HG02943 (cell line): ENCODE results near the gene NSMF.

Experiments used
- ATAC-seq: cut with Tn5 transposase; IDR thresholded peaks from one replicate; pipeline ENCODE4 v1.9.1; 2021; ENCODE audit warnings: mild to moderate bottlenecking, low read depth, moderate library complexity; ENCODE audit not compliant: unreplicated experiment

Gene NSMF

DNA sequence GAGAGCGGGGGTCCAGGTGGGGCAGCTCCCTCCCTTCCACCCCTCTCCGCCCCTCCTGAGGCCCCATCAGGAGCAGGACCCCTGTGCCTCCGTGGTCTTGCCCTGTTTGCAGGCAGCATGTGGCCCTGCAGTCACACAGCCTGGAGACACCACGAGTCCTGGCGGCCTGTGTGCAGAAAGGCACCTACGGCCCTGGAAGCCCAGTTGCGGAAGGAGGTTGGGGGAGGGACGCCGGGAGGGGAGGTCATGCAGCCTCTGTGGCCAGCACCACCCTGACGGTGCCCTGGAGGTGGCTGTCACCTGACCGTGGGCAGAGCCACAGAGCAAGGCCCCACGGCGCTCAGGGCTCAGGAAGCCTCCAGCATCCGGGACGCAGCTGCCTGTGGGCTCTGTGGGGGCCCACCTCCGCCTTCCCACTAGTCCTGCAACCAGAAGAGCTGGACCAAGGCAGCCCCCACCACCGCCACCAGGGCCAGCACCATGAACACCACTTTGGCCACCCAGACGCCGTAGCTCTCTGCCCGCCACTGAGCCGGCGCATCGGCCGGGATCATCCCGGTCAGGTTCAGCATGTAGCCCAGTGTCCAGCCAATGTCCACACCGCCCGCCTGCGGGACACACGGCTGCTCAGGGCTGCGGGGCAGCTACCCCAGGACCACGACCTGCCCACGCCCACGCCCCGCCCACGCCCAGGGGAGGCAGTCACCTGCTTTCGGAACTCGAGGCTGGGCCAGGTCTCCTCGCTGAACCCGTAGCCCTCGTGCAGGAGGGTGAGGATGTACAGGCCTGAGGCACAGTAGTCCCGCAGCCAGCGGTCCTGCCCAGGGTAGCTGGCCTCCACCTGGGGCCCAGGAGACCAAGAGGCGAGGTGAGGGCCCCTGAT, 24.4 kb downstream of the NSMF start:
- no peak for ATAC-seq

DNA sequence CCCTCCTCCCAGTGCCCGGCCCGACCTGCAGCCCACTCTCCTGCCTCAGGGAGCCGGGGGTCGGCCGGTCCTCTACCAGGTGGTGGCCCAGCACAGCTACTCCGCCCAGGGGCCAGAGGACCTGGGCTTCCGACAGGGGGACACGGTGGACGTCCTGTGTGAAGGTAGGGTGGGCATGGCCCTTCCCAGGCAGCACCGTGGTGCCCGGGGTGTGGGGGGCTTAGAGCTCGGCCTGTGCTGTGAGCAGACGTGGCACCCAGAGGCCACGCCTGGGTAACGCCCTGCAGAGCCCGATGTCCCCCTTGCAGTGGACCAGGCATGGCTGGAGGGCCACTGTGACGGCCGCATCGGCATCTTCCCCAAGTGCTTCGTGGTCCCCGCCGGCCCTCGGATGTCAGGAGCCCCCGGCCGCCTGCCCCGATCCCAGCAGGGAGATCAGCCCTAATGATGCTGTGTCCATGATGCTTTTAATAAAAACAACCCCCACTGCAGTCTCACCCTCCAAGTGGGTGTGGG, 25.2 kb downstream of the NSMF start:
- no peak for ATAC-seq

DNA sequence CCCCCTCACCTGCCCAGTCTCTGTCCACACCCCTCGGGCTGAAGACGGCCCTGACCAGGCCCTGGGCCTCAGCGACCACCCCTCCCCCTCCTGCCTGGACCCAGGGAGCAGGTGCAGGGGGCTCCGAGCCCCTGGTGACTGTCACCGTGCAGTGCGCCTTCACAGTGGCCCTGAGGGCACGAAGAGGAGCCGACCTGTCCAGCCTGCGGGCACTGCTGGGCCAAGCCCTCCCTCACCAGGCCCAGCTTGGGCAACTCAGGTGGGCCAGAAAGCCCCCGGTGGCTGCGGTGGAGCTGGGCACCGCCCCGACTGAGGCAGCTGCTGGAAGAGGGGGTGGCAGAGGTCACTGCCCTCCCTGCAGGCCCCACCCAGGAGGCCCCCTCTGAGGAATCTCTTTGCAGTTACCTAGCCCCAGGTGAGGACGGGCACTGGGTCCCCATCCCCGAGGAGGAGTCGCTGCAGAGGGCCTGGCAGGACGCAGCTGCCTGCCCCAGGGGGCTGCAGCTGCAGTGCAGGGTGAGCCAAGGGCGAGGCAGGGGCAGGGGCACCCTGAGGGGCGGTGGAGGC, 25.7 kb downstream of the NSMF start:
- no peak for ATAC-seq

DNA sequence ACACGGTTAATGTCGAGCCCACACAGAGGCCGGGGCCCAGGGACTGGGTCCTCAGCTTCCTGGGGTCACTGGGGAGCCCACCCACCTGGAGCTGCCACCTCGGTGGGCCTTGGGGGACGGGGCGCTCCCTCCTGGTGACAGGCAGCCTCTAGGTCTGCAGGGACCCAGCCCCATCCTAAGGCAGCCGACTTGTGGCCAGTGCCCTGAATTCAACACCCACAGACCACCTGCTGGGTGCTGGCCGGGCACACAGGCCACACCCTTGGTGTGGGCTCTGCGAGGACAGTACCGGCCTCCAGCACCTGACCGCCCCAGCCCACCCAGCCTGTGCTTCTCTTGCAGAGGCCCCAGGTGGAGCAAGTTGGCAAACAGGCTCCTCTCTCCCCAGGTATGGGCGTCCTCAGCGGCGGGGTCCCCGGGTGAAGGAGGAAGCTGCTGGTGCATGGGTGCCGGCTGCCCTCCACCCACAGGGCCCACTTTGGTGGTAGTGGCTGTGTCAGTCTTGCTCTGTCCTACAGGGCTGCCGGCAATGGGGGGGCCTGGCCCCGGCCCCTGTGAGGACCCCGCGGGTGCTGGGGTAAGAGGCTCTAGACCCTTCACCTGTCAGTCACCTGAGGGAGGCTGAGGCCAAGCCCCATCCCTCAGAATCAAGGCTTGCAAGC, 26.3 kb downstream of the NSMF start:
- ATAC-seq, result no peak

DNA sequence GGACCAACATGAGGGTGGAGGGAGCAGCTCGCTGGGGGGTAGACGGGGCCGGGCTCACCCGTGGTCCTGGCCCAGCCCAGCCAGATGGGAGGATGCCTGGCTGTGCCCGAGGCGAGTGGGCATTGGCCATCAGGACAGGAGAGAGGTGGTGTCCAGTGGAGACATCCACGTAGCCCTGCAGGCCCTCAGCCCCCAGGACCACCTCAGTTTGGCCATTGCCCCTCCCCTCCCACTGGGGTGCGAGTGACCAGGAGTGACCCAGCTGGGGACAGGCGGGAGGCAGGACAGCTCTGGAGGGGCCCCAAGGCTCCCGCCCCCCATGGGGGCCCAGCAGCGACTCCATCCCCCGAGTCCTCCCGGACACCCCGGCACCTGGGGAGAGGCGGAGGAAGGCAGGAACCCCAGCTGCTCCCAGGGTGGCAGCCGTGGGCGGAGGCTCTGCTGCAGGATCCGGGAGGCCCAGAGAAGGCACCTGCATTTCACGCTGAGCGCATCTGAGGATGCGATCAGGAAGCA, 27.7 kb downstream of the NSMF start:
- ATAC-seq, result no peak

DNA sequence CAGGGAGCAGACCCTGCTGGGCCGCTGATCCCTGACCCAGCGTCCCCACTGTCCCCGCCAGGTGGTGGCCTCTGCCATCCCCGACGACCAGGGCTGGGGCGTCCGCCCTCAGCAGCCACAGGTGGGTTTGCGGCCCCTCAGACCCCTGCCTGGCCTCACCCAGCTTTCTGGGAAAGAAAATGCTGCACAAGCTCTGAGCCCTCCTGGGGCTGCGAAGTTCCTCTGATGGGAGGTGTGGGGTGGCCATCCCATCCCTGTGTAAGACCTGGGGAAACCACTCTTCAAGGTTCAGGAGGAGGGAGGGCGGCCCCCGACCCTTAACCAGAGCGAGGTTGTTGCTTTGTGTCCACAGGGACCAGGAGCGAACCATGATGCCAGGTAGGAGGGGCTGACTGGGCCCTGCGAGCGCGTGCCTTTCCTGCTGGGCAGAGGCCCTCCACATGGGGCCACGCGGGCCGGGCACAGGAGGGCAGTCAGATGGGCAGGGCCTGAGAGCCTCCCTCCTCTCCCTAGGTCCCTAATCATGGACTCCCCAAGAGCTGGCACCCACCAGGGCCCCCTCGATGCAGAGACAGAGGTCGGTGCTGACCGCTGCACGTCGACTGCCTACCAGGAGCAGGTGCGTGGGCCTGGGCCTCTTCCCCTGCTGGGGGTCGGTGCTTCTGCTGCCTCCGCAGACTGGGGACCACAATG, 28.3 kb downstream of the NSMF start:
- ATAC-seq, result no peak

DNA sequence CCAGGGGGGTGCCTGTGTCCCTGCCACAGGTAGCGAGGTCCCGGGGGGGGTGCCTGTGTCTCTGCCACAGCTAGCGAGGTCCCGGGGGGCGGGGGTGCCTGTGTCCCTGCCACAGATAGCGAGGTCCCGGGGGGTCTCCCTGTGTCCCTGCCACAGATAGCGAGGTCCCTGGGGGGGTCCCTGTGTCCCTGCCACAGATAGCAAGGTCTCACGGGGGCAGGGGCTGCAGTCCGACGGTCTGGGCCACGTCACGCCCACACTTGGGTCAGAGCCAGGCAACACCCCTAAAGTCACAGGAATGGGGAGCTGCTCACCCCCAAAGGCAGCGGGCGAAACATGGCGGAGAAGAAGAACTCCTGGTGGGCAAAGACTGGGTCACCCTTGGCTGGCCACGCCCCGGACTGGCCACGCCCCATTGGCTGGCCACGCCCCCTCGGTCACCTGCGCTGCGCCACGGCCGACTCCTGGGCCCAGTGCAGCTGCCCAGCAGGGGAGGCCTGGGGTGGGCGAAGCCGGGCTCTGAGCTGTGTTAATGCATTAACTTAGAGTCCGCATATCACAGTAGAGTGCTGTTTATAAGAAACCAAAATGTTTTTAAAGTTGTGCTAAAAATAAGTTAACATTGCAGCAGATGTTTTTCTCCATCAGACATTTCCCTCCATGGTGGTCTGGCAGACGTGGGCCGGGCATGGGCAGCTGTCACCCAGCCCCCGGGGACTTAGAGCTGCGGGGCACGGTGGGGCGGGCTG, 29.0 kb downstream of the NSMF start:
- ATAC-seq, result no peak

DNA sequence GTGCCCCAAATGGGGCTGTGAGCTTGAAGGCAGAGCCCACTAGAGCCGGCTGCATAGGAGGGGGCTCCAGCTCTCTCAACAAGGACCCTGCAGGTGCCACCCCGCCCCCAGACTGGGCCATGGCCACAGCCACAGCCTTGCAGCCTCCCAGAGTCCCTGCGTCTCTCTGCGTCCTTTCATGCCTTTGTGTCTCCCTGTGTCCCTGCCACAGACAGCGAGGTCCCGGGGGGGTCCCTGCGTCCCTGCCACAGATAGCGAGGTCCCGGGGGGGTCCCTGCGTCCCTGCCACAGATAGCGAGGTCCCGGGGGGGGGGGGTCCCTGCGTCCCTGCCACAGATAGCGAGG, 29.6 kb downstream of the NSMF start:
- ATAC-seq, result no peak

DNA sequence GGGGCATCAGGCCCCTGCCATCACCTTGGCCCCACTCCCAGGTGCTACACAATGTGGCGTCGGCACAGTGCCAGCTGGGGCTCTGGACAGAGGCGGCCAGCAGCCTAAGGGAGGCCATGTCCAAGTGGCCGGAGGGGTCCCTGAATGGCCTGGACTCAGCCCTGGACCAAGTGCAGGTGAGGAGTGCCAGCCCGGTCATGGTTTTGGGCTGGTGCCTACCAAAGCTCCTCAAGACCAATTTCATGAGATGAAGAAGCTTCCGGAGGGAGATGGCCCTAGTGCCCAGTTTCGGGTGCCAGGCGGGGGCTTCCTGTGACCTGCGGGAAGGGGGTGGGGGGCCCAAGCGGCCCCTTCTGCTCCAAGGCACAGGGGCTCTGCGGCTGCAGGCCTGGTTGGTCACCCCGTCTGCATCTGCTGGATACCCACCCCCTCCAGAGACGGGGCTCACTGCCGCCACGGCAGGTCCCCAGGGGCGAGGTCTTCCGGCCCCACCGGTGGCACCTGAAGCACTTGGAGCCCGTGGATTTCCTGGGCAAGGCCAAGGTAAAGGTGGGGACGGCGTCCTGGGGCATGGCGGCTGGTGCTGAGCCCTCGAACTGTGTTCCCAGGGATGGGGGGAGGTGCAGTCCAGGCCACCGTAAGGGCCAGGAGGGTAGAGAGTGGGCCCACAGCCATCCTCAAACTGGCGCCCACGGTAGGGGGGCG, 30.1 kb downstream of the NSMF start:
- ATAC-seq, result no peak

DNA sequence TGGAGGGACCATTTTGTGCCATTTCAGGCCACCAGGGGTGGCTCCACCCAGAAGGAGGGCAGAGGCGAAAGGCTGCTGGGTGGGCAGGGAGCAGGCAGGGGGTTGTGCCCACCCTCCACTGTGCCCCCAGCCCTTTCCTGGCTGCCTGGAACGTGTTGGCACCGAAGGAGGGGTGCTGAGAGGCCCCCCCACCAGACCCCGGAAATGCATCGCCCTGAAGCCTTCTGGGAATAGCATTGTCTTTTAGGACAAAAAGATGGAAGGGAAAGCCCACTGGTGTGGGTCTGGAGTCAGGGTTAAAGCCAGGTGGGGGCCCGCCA, 30.9 kb downstream of the NSMF start:
- ATAC-seq, result no peak

DNA sequence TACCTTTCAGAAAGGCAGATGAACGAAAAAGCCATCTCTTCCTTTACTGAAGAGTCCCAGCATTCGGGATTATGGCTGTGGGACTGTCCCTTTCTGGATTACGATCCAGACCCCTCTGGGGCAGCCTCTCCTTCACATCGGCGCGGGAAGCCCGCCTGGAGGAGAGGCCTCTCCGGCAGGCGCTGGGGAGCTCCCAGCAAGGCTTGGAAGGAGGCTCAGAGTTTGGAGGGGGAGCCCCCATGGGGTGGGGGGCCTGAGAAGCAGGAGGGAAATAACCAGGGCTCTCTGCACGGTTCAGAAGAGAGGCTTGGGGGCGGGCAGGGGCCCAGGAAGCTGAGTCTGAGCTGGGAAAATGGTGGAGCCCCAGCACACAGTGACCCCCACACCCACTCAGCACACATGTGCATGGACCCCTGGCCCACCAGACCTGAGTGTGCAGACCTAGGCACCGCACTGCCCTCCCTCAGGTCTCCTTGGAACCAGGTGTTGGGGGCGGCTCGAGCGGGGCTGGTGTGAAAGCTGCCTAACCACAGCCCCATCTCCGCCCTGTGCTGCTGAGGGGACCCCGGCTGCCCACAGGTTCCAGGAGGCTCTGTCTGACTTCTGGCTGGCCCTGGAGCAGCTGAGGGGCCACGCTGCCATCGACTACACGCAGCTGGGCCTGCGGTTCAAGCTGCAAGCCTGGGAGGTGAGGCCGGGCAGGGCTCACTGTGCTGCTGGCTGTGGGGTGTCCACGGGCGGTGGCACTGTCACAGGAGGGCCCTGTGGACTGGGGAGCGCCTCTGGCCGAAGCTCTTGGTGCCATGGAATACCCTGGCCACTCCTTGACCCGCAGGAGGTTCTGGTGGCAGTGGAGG, 31.5 kb downstream of the NSMF start:
- ATAC-seq, result no peak

DNA sequence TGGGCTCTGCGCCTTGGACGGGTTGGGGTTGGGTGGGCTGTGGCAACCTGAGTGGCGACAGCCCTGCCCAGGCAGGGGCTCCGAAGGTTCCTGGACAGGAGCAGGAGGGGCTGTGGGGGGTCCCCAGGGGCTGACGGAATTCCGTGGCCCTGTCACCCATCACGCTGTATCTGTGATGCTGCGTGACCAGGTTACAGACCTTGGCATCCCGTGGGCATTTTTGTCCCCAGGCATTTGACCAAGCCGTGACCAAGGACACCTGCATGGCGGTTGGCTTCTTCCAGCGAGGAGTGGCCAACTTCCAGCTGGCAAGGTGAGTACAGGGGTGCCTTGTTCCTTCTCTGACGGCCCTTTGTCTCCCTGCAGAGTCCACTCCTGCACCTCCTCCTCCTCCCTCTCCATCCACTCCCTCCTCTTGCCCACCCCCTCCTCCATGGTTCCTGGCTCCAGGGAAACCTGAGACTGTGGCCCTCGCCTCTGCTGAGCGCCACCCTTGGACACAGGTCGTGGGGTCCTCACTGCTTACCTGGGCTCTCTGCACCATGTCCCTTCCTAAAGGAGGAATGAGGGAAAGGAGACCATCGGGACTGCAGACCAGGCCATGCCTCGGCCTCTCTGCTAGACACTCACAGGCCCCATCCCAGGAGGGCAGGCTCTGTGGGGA, 33.0 kb downstream of the NSMF start:
- ATAC-seq, result no peak

DNA sequence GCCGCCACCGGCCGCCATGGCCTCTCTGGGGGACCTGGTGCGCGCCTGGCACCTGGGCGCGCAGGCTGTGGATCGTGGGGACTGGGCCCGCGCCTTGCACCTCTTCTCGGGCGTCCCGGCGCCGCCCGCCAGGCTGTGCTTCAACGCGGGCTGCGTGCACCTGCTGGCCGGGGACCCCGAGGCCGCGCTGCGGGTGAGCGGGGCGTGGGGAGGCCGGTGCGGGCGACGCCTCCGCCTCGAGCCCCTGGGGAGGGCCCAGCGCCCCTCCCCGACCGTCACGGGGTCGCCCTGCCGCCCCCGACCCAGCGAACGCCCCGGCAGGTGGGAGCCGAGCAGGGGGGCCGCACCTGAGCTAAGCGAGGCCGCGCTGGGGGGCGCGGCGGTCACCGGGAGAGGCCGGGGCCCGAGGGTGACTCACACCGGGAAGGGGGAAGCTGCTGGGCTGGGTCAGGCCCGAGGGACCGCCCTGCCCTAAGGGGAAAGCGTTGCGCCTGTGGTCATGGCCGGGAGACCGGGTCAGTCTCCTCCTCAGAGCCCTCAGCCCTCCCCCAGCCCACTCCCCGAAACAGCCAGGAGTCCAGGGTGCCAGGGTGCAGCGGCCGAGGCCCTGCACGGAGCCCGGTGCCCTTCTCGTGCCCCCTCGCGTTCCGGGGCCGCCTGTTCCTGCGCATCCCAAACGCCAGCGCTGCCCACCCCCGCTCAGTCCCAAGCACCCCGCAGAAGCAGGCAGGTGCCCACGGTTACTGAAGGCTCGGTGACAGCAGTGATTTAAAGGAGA, 35.4 kb downstream of the NSMF start:
- ATAC-seq, result peak; percentile 29

DNA sequence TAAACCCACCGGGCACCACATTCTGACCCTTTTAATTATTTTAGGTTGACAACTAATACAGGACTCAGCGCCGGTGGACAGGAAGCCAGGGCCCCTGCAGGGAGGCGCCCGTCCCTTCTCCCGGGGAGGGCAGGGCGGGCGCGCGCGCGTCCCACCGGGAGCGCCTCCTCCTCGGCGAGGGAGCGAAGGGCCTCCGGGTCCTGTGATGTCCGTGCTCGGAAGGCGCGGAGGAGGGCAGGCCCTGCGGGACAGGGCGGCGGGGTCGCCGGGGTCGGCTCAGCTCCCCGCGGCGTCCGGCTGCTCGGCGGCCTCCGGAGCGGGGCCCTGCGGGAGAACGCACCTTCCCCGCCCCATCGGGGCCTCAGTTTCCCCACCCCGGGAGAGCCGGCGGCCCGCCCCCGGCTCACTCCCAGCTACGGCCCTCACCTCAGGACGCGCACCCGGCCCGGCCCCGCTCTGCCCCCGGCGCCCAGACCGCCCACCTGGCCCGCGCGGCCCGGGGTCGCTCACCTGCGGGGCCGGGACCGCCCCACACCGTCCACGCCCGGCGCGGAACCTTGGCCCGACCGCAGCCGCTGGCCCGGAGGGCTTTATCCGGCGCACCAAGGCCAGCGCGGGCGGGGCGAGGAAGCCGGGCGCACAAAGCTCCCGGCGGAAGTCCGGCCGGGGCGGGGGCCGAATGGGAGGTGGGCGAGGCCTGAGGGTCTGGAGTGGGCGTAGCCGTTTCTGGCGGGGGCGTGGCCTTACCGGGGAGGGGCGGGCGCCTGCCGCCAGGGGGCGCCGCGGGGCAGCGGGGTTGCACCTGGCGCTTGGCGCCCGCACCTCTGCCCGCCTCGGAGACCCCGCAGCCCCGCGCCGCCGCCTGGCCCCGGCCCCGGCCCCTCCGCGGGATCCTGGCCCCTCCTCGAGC, 36.3 kb downstream of the NSMF start, which contains the start of the genes EXD3 and NOXA1:
EXD3 (minus strand) TSS at position 559 of the 910 bp plus-strand sequence. CDS start 27,805 bp downstream, outside the sequence.
NOXA1 (plus strand) TSS at position 790 of the 910 bp plus-strand sequence. CDS start 137 bp downstream, outside the sequence.
- peak; percentile 72 for ATAC-seq

DNA sequence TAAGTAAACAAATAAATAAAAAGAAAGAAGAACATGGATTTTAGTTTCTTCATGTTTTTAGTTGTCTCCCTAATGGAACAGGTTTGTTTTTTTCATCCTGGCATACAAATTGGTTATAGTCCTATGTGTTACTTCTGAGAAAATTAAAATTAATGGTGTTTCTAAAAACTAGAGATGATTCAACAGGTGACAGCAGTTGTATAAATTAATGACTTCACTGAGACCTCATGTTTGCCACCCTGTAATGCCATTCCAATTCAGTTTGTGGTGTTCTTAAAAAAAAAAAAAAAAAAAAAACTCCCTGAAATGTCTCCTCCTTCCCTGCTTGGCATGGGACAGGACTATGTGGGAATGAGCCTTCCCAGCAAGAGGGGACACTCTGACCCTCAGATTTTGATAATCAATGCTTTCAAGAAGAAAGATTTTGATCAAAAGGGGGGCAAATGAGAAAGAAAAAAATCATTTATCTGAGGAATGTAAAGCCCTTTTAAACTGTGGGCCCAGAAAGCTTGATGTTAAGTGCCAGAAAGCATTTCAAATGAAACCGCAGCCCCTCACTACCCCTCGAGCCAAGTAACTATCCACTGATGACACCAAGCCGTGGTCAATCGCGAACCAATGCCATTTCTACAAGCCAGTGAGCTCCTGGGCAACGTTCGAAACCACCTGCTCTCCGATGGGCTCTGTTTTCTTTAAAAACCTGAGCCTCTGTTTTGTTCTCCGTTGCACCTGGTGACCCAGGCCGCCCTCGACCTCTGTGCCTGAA, 37.1 kb downstream of the NSMF start:
- ATAC-seq, result no peak
